ENCODE results near the gene RYR2. TPM values are rescaled to one million over a fixed set of nuclear protein-coding genes. Genes with fewer than 3 reads are reported as not detected.

Gene RYR2
- total and polyA plus RNA-seq, 2 donors (not counting 1 experiment from before 2014, with no cell fraction given) = not detected

DNA sequence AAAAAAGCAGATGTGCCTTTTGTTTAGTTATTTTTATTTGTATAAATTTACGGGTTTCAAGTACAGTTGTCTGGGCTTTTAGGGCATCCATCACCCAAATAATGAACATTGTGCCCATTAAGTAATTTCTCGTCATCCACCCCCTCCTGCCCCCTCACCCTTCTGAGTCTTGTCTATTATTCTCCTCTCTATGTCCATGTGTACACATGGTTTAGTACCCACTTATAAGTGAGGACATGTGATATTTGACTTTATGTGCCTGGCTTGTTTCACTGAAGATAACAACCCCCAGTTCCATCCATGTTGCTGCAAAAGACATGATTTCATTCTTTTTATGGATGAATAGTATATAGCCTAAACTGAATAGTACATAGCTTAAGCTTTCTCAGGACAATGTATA, 659.5 kb downstream of the RYR2 start:
- intact Hi-C loops (cut with micrococcal nuclease) = no loop called here
- no peaks in the 10 kb centered on the region for H3K79me2 ChIP-seq (ENCODE audit: control insufficient read depth, insufficient read depth, low read length)
- no peaks in the 10 kb centered on the region for H3K9me3 ChIP-seq (ENCODE audit: control extremely low read depth in 1 of 3, control insufficient read depth in 2 of 3, insufficient read depth in 1 of 3, low read length in 2 of 3)
- H3K27ac ChIP-seq (ENCODE audit: low read length in 2 of 2) = no peak overlapping the region
- ChIA-PET POLR2A (no interaction called here), CTCF (no interaction called here)
- H3K9me3 Mint-ChIP-seq (ENCODE audit: insufficient read depth) = no peaks in the 10 kb centered on the region
- H4K20me1 ChIP-seq (ENCODE audit: control insufficient read depth, insufficient read depth, low read length, poor library complexity, severe bottlenecking) = no peaks in the 10 kb centered on the region
- H3K4me2 ChIP-seq (replicated peaks; ENCODE audit: low read depth, low read length, poor library complexity, severe bottlenecking) = no peak overlapping the region
- WGBS (ENCODE audit: insufficient coverage) = no CpG with 5 or more reads among the region's 2 CpGs
- no peak overlapping the region for H3K9ac ChIP-seq (ENCODE audit: low read length)
- H3K4me3 ChIP-seq (ENCODE audit: control extremely low read depth in 1 of 5, extremely low read depth in 1 of 5, insufficient read depth in 1 of 5, low read depth in 2 of 5, low read length in 4 of 5) = no peak overlapping the region
- TF ChIP-seq, protein P1, sequence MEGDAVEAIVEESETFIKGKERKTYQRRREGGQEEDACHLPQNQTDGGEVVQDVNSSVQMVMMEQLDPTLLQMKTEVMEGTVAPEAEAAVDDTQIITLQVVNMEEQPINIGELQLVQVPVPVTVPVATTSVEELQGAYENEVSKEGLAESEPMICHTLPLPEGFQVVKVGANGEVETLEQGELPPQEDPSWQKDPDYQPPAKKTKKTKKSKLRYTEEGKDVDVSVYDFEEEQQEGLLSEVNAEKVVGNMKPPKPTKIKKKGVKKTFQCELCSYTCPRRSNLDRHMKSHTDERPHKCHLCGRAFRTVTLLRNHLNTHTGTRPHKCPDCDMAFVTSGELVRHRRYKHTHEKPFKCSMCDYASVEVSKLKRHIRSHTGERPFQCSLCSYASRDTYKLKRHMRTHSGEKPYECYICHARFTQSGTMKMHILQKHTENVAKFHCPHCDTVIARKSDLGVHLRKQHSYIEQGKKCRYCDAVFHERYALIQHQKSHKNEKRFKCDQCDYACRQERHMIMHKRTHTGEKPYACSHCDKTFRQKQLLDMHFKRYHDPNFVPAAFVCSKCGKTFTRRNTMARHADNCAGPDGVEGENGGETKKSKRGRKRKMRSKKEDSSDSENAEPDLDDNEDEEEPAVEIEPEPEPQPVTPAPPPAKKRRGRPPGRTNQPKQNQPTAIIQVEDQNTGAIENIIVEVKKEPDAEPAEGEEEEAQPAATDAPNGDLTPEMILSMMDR (IDR thresholded peaks at IDR 0.05) = no peak
- no peak for TF ChIP-seq EZH2 (IDR thresholded peaks at IDR 0.05; ENCODE audit: borderline replicate concordance, insufficient read depth, low read depth, low read length, poor library complexity, severe bottlenecking)
- H3K4me3 Mint-ChIP-seq = no peak overlapping the region
- DNase-seq = no peak
- H3K27ac Mint-ChIP-seq = no peak overlapping the region
- H3K4me1 Mint-ChIP-seq = no peaks in the 10 kb centered on the region
- H3K4me1 ChIP-seq (ENCODE audit: control insufficient read depth in 2 of 2, insufficient read depth in 2 of 2, low read length in 2 of 2) = no peaks in the 10 kb centered on the region
- no peaks in the 10 kb centered on the region for H3K36me3 ChIP-seq (replicated peaks in 1 of 2; ENCODE audit: control extremely low read depth in 1 of 2, control insufficient read depth in 1 of 2, extremely low read depth in 1 of 2, insufficient read depth in 2 of 2, low read length in 1 of 2)
- no peak for ATAC-seq (ENCODE audit: low read depth)
- H3K27me3 ChIP-seq (replicated peaks in 1 of 4; ENCODE audit: control extremely low read depth in 1 of 4, control insufficient read depth in 3 of 4, insufficient read depth in 4 of 4, low read length in 3 of 4) = no peaks in the 10 kb centered on the region
- H2AFZ ChIP-seq (ENCODE audit: insufficient read depth, low read depth, low read length, poor library complexity, severe bottlenecking) = no peak overlapping the region
- no peaks in the 10 kb centered on the region for H3K27me3 Mint-ChIP-seq

DNA sequence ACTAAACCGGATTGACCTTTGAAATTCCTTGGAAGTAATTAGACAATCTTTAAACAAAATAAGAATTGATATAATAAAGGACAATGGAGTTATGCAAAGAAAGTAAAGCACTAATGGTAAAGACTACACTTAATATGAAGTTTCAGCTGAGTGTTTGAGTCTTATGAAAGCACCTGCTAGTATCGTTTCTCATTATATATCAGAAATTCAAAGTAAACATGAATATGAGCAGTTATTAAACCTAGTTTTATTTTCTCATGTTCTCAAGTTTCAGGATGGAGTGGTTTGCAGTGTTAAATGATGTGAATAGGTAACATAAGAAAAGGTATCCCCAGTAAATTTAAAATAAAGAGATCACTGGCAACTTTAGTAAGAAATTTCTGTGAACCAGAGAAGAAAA, 660.2 kb downstream of the RYR2 start:
- Histone ChIP-seq H3K79me2 (ENCODE audit: control insufficient read depth, insufficient read depth, low read length) (no peaks in the 10 kb centered on the region), H3K9ac (ENCODE audit: low read length) (no peak overlapping the region), H3K4me1 (ENCODE audit: control insufficient read depth in 2 of 2, insufficient read depth in 2 of 2, low read length in 2 of 2) (no peaks in the 10 kb centered on the region), H2AFZ (ENCODE audit: insufficient read depth, low read depth, low read length, poor library complexity, severe bottlenecking) (no peak overlapping the region), H4K20me1 (ENCODE audit: control insufficient read depth, insufficient read depth, low read length, poor library complexity, severe bottlenecking) (no peaks in the 10 kb centered on the region), H3K27ac (ENCODE audit: low read length in 2 of 2) (no peak overlapping the region), H3K4me3 (ENCODE audit: control extremely low read depth in 1 of 5, extremely low read depth in 1 of 5, insufficient read depth in 1 of 5, low read depth in 2 of 5, low read length in 4 of 5) (no peak overlapping the region), H3K4me2 (replicated peaks; ENCODE audit: low read depth, low read length, poor library complexity, severe bottlenecking) (no peak overlapping the region), H3K36me3 (replicated peaks in 1 of 2; ENCODE audit: control extremely low read depth in 1 of 2, control insufficient read depth in 1 of 2, extremely low read depth in 1 of 2, insufficient read depth in 2 of 2, low read length in 1 of 2) (no peaks in the 10 kb centered on the region), H3K27me3 (replicated peaks in 1 of 4; ENCODE audit: control extremely low read depth in 1 of 4, control insufficient read depth in 3 of 4, insufficient read depth in 4 of 4, low read length in 3 of 4) (no peaks in the 10 kb centered on the region), H3K9me3 (ENCODE audit: control extremely low read depth in 1 of 3, control insufficient read depth in 2 of 3, insufficient read depth in 1 of 3, low read length in 2 of 3) (no peaks in the 10 kb centered on the region)
- intact Hi-C loops (cut with micrococcal nuclease) = no loop called here
- no peaks in the 10 kb centered on the region for H3K4me1 Mint-ChIP-seq
- no peaks in the 10 kb centered on the region for H3K27me3 Mint-ChIP-seq
- ATAC-seq (ENCODE audit: low read depth) (no peak), DNase-seq (no peak)
- no peaks in the 10 kb centered on the region for H3K9me3 Mint-ChIP-seq (ENCODE audit: insufficient read depth)
- TF ChIP-seq EZH2 (IDR thresholded peaks at IDR 0.05; ENCODE audit: borderline replicate concordance, insufficient read depth, low read depth, low read length, poor library complexity, severe bottlenecking) = no peak
- TF ChIP-seq, protein P1 (IDR thresholded peaks at IDR 0.05) = no peak
- WGBS (ENCODE audit: insufficient coverage) = no CpG with 5 or more reads among the region's 2 CpGs
- ChIA-PET POLR2A (no interaction called here), CTCF (no interaction called here)
- no peak overlapping the region for H3K27ac Mint-ChIP-seq
- no peak overlapping the region for H3K4me3 Mint-ChIP-seq
